Esophagus muscularis mucosa (tissue), 4 donors: Measurements from ENCODE around the gene METTL9. TPM values are rescaled to one million over a fixed set of nuclear protein-coding genes. Genes with fewer than 3 reads are reported as not detected.
"Not testable (repeated sequence)": the region's sequence is repeated elsewhere in the genome, so short reads cannot be mapped to it uniquely, and the experiment has no call there.

ENCODE experiments used
- DNase-seq: peaks from one replicate; pipeline ENCODE4 v3.0.0-alpha.2; 2017; ENCODE audit errors: extremely low spot score
- H3K27ac ChIP-seq, 4 donors: fragments of 200-600 bp; sonication (generic); replicated peaks in 1 of 4; 1 replicate in 3 of 4; 2 replicates in 1 of 4; pipeline ENCODE4 v1.5.1; 2016 to 2019; ENCODE audit warnings: mild to moderate bottlenecking in 1 of 4
- H3K27me3 ChIP-seq, 4 donors: fragments of 200-600 bp; sonication (generic); one replicate each; pipeline versions ENCODE4 v1.5.1 to v1.6.0; 2016 to 2019
- H3K36me3 ChIP-seq, 4 donors: fragments of 200-600 bp; sonication (generic); one replicate each; pipeline ENCODE4 v1.5.1; 2016 to 2019
- H3K4me1 ChIP-seq, 4 donors: fragments of 200-600 bp; sonication (generic); one replicate each; pipeline ENCODE4 v1.5.1; 2016 to 2019
- H3K4me3 ChIP-seq, 4 donors: fragments of 200-600 bp; sonication (generic); 1 replicate in 2 of 4; 2 replicates in 2 of 4; pipeline ENCODE4 v1.5.1; 2016 to 2019; ENCODE audit warnings: mild to moderate bottlenecking in 4 of 4, moderate library complexity in 1 of 4
- H3K9me3 ChIP-seq, 4 donors: fragments of 200-600 bp; sonication (generic); 1 replicate in 3 of 4; 2 replicates in 1 of 4; pipeline ENCODE4 v1.5.1; 2016 to 2019
- EP300 ChIP-seq: sonication (generic); formaldehyde crosslinking; IDR thresholded peaks from one replicate; pipeline ENCODE4 v1.6.1; 2017; ENCODE audit warnings: antibody characterized with exemption
- POLR2A ChIP-seq: fragments of 450-650 bp; IDR thresholded peaks from one replicate; pipeline ENCODE4 v1.6.1; 2017; ENCODE audit warnings: antibody characterized with exemption, moderate library complexity, mild to moderate bottlenecking, low read depth
- POLR2AphosphoS5 ChIP-seq, 2 donors: sonication (generic); formaldehyde crosslinking; IDR thresholded peaks; one replicate each; pipeline ENCODE4 v1.6.1; 2017; ENCODE audit warnings: antibody characterized with exemption in 2 of 2
- WGBS: methylation state at CpG from one replicate; pipeline ENCODE4 v1.1.5; 2018; 5-methylcytosine and 5-hydroxymethylcytosine counted together
- intact Hi-C: fragments of 100-400 bp; cut with DNase I; formaldehyde crosslinking; loops from one replicate; pipeline ENCODE4 v1.15.1; 2023
- total RNA-seq, 4 donors: library from RNA; depleted of rRNA; stranded (reverse); fragments of >200 nt; gene quantifications; one replicate each; pipeline versions ENCODE4 v1.1.0 to v1.2.1, GENCODE V29; 2016
- TF ChIP-seq, protein P1 (sequence below), 3 experiments: fragments of 200-600 bp in 2 of 3; fragments of 450-650 bp in 1 of 3; sonication (generic) in 2 of 3; IDR thresholded peaks; one replicate each; pipeline ENCODE4 v1.5.1; 2017 to 2019; ENCODE audit warnings: antibody characterized with exemption in 3 of 3, mild to moderate bottlenecking in 2 of 3, moderate library complexity in 1 of 3

Gene METTL9
- total RNA-seq, 4 donors from 2014 or later = 70.2 to 122 (median 106) TPM

DNA sequence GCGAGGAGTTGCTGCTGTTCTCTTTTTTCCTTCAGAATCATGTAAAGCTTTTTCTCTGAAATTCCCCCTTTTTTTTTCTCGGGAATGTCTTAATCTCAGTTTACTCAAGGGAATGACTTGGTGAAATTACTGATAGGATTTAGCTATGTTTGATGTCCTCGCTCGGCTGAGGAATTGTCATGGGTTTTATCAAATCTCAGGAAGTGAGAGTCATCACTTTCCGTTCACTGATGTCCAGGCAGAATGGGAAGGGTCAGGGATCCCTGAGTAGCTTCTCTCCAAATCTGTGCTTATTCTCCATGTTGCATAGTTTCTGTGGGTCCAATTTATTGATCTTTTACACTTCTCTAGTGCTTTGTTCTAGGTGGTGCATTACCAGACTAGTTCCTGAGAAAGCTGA, 46.7 kb downstream of the METTL9 start:
- no peaks in the 10 kb centered on the region for H3K9me3 ChIP-seq
- DNase-seq = no peak
- H3K27ac ChIP-seq = peak overlapping the region in 3 of 4 donors; percentile 25 to 56 (median 55)
- intact Hi-C loops = no loop called here
- 60% methylated on average over 5 of the region's 5 CpGs for WGBS
- H3K4me1 ChIP-seq = peaks cover 19 to 42% (median 21%) of the 10 kb centered on the region in 4 donors
- H3K27me3 ChIP-seq = no peaks in the 10 kb centered on the region
- no peaks in the 10 kb centered on the region for H3K36me3 ChIP-seq
- TF ChIP-seq POLR2AphosphoS5 (IDR thresholded peaks at IDR 0.05) (no peak), EP300 (no peak), POLR2A (no peak)
- TF ChIP-seq, protein P1, sequence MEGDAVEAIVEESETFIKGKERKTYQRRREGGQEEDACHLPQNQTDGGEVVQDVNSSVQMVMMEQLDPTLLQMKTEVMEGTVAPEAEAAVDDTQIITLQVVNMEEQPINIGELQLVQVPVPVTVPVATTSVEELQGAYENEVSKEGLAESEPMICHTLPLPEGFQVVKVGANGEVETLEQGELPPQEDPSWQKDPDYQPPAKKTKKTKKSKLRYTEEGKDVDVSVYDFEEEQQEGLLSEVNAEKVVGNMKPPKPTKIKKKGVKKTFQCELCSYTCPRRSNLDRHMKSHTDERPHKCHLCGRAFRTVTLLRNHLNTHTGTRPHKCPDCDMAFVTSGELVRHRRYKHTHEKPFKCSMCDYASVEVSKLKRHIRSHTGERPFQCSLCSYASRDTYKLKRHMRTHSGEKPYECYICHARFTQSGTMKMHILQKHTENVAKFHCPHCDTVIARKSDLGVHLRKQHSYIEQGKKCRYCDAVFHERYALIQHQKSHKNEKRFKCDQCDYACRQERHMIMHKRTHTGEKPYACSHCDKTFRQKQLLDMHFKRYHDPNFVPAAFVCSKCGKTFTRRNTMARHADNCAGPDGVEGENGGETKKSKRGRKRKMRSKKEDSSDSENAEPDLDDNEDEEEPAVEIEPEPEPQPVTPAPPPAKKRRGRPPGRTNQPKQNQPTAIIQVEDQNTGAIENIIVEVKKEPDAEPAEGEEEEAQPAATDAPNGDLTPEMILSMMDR (IDR thresholded peaks at IDR 0.05) = no peak
- peak overlapping the region; percentile 31 to 47 (median 36) for H3K4me3 ChIP-seq

DNA sequence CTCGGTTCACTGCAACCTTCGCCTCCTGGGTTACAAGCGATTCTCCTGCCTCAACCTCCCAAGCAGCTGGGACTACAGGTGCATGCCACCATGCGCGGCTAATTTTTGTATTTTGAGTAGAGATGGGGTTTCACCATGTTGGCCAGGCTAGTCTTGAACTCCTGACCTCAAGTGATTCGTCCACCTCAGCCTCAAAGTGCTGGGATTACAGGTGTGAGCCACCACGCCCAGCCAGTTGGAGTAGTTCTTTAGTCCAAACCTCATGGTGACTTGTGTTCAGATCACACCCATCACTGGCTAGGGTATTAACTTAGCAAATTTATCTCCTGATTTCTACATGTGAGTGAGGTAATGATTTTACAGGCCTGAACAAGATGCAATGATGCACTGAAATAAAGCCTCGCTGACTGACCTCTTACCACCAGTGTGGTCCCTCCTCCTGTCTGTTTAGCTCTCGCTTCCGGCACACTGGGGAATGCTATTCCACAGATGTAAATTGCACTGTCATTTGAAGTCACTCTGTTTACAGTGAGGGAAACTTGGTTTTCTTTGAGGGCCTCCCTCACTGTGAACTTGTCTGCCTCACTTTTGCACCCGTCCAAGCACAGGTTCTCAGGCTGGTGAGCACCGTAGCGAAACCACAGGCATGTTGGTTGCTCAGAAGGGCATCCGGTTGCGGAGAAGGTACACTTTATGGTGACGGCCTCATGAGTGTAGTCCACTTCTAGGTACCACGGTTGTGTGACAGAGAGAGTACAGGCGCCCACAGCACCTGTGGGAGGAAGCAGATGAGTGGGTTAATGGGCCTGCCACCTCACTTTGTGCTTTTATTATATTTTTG, 47.6 kb downstream of the METTL9 start:
- 90% methylated on average over 17 of the region's 18 CpGs for WGBS
- peak overlapping the region in 2 of 4 donors; percentile 25 to 55 for H3K27ac ChIP-seq
- intact Hi-C loops = no loop called here
- no peaks in the 10 kb centered on the region for H3K36me3 ChIP-seq
- no peaks in the 10 kb centered on the region for H3K27me3 ChIP-seq
- H3K4me1 ChIP-seq = peaks cover 19 to 39% (median 21%) of the 10 kb centered on the region in 4 donors
- TF ChIP-seq, protein P1 (IDR thresholded peaks at IDR 0.05) = no peak
- no peak for TF ChIP-seq POLR2A
- no peak for TF ChIP-seq POLR2AphosphoS5 (IDR thresholded peaks at IDR 0.05)
- no peak for TF ChIP-seq EP300
- no peaks in the 10 kb centered on the region for H3K9me3 ChIP-seq
- no peak overlapping the region for H3K4me3 ChIP-seq
- DNase-seq = no peak

DNA sequence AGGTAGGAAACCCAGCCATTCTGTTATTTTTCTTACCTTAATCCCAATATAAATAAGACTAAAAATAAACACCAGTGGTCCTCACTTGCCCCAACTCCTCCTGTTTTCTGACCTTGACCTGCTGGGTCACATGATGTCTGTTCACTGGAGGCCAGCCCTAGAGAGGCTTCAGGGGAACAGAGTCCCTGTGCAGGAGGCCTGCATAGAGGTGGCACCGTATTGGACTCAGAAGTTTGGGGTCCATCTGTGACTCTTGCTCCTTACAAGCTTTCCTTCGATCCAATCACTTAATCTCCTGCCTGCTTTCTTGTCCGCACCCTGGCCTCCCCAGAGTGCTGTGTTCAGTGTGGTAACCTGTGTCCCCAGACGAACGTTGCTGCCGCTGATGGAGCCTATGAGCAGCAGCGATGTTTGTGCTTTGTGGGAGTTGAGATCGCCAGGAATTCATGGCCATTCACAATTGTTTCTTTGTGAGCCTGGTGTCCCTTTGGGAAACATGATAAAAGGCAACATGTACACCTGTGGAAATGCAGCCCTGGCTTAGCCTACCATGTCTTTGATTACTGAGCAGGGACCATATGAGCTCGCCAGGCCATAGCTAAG, 48.3 kb downstream of the METTL9 start:
- H3K4me1 ChIP-seq = peaks cover 19 to 38% (median 21%) of the 10 kb centered on the region in 4 donors
- no peaks in the 10 kb centered on the region for H3K27me3 ChIP-seq
- H3K4me3 ChIP-seq = no peak overlapping the region
- H3K36me3 ChIP-seq = no peaks in the 10 kb centered on the region
- no peak overlapping the region for H3K27ac ChIP-seq
- no peak for DNase-seq
- 84% methylated on average over 9 of the region's 9 CpGs for WGBS
- TF ChIP-seq POLR2A (no peak), POLR2AphosphoS5 (IDR thresholded peaks at IDR 0.05) (no peak), EP300 (no peak)
- TF ChIP-seq, protein P1 (IDR thresholded peaks at IDR 0.05) = no peak
- H3K9me3 ChIP-seq = no peaks in the 10 kb centered on the region
- intact Hi-C loops = no loop called here

DNA sequence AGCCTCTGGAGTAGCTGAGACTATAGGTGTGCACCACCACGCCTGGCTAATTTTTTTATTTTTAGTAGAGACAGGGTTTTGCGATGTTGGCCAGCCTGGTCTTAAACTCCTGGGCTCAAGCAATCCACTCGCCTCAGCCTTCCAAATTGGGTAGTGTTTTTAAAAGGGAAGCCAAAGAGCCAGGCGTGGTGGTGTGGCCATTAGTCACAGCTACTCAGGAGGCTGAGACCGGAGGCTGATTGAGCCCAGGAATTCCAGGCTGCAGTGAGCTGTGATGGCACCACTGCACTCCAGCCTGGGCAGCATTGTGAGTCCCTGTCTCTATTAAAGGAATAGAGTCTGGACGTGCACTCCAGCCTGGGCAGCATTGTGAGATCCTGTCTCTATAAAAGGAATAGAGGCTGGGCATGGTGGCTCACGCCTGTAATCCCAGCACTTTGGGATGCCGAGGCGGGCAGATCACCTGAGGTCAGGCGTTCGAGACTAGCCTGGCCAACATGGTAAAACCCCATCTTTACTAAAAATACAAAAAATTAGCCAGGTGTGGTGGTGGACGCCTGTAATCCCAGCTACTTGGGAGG, 50.5 kb downstream of the METTL9 start:
- H3K27me3 ChIP-seq, H3K4me3 ChIP-seq, H3K9me3 ChIP-seq, DNase-seq, H3K27ac ChIP-seq, H3K36me3 ChIP-seq, intact Hi-C loops: not testable (repeated sequence)
- 93% methylated on average over 11 of the region's 12 CpGs for WGBS
- H3K4me1 ChIP-seq = peaks cover 12 to 28% (median 20%) of the 10 kb centered on the region in 4 donors

DNA sequence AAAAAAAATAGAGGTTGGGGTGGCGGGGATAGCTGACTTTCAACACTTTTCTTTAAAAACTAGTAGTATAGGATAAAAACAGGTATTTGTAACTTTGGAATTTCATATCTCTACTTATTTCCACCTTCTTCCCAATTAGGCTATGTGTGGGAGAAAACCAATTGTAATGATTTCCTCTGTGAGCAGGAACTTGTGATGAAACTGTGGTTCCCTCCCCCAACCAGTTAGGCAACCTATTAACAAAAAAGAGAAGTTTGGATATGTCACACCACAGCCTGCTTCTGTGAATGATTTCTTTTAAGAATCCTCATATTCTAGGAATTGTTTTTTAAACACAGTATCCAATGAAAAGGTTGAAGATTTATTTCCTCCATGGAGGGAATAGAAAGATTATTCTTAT, 51.1 kb downstream of the METTL9 start:
- WGBS = 88% methylated on average over 1 of the region's 1 CpG
- H3K4me3 ChIP-seq = no peak overlapping the region
- H3K9me3 ChIP-seq = no peaks in the 10 kb centered on the region
- DNase-seq = no peak
- H3K27ac ChIP-seq = peak overlapping the region in 1 of 4 donors; percentile 10
- intact Hi-C loops = no loop called here
- H3K4me1 ChIP-seq = peaks cover 8 to 22% (median 15%) of the 10 kb centered on the region in 4 donors
- peaks cover 0 to 8% (median 6%) of the 10 kb centered on the region in 4 donors for H3K36me3 ChIP-seq
- H3K27me3 ChIP-seq = no peaks in the 10 kb centered on the region
- no peak for TF ChIP-seq POLR2A
- TF ChIP-seq POLR2AphosphoS5 (IDR thresholded peaks at IDR 0.05) = no peak
- TF ChIP-seq, protein P1 (IDR thresholded peaks at IDR 0.05) = no peak
- TF ChIP-seq EP300 = no peak
